HL-60 (cell line): ENCODE data around the gene CLEC4M.

Experiments used
- CTCF ChIP-seq: IDR thresholded peaks from one replicate; pipeline ENCODE4 v1.5.1; 2011; ENCODE audit warnings: low read length, control low read depth, inconsistent platforms; ENCODE audit not compliant: insufficient read depth
- GABPA ChIP-seq: IDR thresholded peaks from 2 replicates; pipeline ENCODE4 v1.6.1; 2012; ENCODE audit warnings: low read depth
- POLR2AphosphoS5 ChIP-seq: IDR thresholded peaks from 2 replicates; pipeline ENCODE4 v1.6.1; 2012; ENCODE audit warnings: low read depth
- REST ChIP-seq: IDR thresholded peaks from 2 replicates; pipeline ENCODE4 v1.6.1; 2012; ENCODE audit warnings: low read depth; ENCODE audit not compliant: insufficient replicate concordance
- SPI1 ChIP-seq: IDR thresholded peaks from 2 replicates; pipeline ENCODE4 v1.6.1; 2012; ENCODE audit warnings: low read depth, mild to moderate bottlenecking, borderline replicate concordance

- TF ChIP-seq CTCF (no peak), POLR2AphosphoS5 (no peak), REST (no peak), GABPA (no peak), SPI1 (no peak)
These were observed 26.9 kb upstream of the CLEC4M start for GRCh38 chr19:7736148-7736547.
